GM18511 (cell line): ENCODE results near the gene FAM83C.

Experiments used
- ATAC-seq: cut with Tn5 transposase; IDR thresholded peaks from one replicate; pipeline ENCODE4 v1.9.1; 2021; ENCODE audit warnings: mild to moderate bottlenecking, moderate library complexity; ENCODE audit not compliant: unreplicated experiment

FAM83C gene

GRCh38 chr20:35300469-35301262 is 8.4 kb upstream of the FAM83C start:
- ATAC-seq = no peak

DNA sequence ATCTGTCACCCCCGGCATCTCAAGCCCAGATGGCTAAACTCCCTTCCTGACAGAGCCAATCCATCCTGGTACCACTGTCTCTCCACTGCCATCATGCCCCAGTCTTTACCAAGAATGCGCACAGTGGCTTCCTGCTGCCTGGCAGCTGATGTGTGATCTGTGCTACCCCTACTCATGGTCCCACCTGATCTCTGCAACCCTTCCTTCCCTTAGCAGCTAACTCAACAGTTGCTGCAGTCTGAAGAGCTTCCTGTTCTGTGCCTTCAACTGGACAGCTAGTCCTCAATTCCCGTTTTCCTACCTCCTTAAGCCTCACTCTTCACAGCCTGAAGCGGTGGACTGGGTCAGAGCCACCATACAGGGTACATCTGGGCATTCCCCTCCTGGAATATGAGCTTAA is 7.6 kb upstream of the FAM83C start:
- ATAC-seq = no peak

- ATAC-seq = no peak
These were observed 6.0 kb upstream of the FAM83C start for GRCh38 chr20:35298264-35298663.

GRCh38 chr20:35297740-35298139 is 5.5 kb upstream of the FAM83C start:
- no peak for ATAC-seq

- no peak for ATAC-seq
These were observed 4.9 kb upstream of the FAM83C start for GRCh38 chr20:35297155-35297554.

DNA sequence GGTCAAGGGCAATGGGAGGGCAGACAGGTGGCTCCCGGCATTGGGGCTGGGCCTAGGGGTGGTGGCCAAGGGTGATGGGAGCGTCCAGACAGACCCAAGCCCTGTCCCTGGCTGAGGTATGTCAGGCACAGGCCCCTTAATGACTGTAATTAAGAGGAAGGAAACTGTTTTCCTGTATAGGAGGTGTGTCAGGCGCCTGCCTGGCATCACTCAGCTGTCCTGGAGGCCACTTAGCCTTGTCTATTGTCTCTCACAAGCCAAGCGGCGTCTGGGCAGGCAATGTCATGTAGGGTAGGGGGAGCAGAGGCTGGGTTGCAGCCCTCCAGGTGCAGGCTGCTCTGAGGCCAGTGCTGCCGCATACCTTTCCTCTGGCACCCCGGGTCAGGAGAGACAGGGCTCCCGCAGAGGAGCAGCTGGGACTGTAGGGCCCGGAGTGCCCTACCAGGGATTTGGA is 3.9 kb upstream of the FAM83C start:
- no peak for ATAC-seq

GRCh38 chr20:35295674-35296073 is 3.4 kb upstream of the FAM83C start:
- no peak for ATAC-seq

DNA sequence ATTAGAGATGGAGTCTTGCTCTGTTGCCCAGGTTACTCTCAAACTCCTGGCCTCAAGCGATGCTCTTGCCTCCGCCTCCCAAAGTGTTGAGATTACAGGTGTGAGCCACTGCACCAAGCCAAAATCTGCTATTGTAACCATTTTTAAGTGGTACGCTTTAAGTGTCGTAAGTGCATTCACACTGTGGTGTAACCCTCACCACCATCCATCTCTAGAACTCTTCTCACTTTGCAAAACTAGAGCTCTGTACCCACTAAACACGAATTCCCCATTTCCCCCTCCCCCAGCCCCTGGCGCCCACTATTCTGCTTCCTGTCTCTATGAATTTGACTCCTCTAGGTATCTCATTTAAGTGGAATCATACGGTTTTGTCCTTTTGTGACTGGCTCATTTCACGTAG is 2.8 kb upstream of the FAM83C start:
- no peak for ATAC-seq

- no peak for ATAC-seq
These were observed 2.1 kb upstream of the FAM83C start for GRCh38 chr20:35294293-35294685.

- no peak for ATAC-seq
These were observed 1.4 kb upstream of the FAM83C start for GRCh38 chr20:35293303-35294292.

DNA sequence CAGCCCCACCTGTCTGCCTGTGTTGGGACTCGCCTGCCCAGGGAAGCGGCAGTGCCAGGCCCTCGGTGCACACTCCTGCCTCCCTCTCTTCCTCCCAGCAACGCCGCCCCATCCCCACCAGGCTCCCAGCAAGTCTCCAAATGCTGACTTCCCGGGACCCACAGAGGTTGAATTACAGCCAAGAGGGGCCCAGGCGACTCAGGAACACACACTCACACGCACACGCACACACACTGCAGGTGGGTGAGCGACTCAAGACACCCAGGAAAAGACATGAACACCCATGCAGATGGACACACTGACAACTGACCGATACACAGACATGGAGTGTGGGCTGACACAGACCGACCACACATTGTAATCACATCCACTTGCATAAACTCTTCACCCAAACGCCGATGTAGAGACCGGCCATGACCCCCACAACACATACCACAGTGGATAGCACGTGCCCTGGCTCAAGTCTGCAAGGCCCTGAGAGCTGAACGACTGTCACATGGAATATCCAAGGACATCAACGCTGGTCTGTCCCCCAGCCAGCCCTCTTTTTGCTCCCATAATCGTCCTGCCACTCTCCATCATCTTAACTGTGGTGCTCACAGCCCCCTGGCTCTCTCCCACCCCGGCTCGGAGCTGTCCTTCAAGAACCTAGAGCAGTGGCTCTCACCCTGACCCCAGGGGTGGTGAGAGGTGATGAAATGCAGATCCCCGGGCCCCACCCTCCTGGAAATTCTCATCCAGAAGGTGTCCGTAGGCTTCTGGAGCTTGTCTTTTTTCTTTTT is 470 bp upstream of the FAM83C start:
- no peak for ATAC-seq

GRCh38 chr20:35290887-35291417 is 1.3 kb downstream of the FAM83C start:
- no peak for ATAC-seq

GRCh38 chr20:35290186-35290886 is 1.9 kb downstream of the FAM83C start:
- no peak for ATAC-seq

- ATAC-seq = no peak
These were observed 3.7 kb downstream of the FAM83C start for GRCh38 chr20:35288325-35289060.

GRCh38 chr20:35287509-35288324 is 4.5 kb downstream of the FAM83C start:
- no peak for ATAC-seq

- no peak for ATAC-seq
These were observed 5.2 kb downstream of the FAM83C start for GRCh38 chr20:35286899-35287508.

- ATAC-seq = no peak
These were observed 5.9 kb downstream of the FAM83C start for GRCh38 chr20:35286077-35286898.

DNA sequence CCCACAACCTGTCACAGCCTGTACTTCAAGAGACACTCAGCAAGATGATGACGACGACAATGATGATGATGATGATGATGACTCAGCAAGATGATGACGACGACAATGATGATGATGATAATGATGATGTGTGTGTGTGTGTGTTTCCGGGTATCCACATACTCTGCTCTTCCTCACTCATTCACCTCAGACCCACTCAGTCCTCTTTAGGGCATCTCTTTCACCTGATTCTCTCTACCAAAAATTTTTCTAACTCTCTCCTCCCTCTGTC is 6.5 kb downstream of the FAM83C start:
- ATAC-seq = no peak
